ENCODE data around the gene OLFM1.
A peak's percentile ranks its signal among the peaks of the same experiment; 100 is the strongest.

Gene OLFM1

DNA sequence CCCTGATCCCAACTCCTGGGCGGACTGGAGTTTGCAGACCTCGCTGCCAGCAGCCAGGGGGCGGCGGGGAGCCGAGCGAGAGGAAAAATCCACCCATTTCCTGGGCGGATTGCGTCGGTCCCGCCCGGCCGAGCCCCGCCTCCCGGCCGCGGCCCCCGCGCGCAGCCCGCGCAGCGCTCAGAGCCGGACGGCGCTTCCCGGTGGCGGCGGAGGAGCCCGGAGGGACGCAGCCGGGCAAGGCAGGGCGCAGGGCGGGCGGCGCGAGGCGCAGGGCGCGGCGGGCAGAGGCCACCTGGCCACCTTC, at the start of gene OLFM1:
TSS of gene OLFM1 (plus strand) at position 180 of the 304 bp plus-strand sequence. CDS start 322 bp downstream, outside the sequence.
- DNase-seq (ENCODE audit: low read depth): peak; percentile 52

DNA sequence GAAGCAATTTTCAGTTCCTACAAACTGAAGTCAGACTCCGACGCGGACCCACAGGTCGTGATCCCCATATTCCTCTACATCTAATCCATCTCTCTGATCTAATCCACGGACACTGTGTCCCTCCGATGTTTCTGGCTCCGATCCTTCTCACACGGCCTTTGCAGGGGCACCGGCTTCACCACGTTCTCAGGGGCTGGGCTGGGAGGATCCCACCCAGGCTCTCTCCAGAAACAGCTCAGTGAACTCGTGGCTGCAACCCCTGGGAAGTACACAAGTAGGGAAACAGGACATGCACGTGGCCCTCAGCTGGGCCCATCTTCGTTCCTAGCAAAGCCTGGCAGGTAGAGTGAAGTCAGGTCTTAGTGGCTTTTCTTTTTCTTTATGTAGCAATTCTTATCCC, 49.1 kb upstream of the OLFM1 start:
- DNase-seq (ENCODE audit: low read depth): no peak

DNA sequence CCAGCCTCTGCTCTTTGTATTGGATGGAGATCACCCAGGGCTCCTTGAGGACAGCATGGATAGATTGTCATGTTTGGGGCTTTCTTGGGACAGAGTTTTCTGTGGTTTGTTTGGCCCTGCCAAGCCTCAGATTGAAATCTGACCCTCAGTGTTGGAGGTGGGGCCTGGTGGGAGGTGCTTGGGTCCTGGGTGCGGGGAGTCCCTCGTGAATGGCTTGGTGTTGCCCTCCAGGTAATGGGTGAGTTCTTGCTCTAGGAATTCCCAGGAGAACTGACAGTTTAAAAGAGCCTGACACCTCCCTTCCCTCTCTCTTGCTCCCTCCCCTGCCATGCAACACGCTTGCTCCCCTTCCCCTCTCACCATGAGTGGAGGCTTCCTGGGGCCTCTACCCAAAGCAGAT, 48.6 kb upstream of the OLFM1 start:
- no peak for DNase-seq (ENCODE audit: low read depth)

DNA sequence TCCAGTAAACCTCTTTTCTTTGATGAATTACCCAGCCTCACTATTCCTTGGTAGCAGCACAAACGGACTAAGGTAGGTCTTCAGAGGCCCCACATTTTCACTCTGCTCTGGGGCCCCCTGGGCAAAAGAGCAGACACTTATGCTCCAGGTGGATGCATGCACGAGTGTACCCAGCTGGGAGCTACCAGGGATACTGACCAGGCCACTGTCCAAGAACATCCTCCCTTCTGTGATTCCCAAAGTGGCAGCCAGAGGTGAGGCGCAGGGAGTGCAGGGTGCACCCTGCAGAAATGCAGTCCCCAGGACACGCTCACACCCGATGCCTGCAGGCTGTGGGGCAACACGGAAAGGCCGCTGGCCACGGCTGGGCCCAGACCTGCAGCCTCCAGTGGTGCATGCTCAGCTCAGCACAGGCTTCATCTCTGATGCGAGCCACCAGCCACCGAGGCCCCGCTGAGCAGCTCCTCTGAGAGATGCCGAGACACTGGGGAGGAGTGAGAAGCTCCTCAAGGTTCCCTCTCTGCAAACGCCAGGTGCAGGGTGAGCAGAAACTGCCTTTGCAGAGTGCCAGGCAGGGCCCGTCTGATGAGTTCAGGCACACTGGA, 48.1 kb upstream of the OLFM1 start:
- DNase-seq (ENCODE audit: low read depth): no peak

DNA sequence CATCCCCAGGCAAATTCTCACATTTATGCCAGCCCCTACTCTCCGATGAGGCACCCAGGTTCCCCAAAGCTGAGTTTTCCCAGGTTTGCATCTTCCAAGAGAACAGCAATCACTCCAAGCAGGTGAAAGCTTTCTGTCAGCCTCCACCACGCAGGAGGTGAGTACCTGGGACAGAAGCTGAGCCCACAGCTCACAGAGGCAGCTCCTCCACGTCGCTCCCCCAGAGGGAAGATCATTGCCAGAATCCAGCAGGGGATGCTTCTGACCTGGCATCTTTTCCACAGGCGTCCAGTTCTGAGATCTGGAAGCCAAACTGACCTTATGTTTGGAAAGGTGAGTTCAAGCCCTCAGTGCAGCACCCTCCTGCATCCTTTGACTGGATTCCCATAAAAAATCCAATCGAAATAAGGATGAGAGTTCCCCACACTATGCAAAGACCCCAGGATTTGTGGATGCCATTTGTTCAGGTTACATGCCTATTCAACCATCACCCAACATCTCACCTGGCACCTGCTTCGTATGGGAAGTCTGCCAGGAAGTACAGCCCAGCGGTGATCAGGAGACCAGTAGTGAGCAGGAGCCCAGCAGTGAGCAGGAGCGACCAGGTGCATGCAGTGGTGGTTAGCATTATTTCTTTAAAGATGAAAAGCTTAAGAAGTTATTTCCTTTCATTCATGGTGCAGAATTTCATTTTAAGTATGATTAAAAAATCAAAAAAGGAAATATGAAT, 47.4 kb upstream of the OLFM1 start:
- no peak for DNase-seq (ENCODE audit: low read depth)

DNA sequence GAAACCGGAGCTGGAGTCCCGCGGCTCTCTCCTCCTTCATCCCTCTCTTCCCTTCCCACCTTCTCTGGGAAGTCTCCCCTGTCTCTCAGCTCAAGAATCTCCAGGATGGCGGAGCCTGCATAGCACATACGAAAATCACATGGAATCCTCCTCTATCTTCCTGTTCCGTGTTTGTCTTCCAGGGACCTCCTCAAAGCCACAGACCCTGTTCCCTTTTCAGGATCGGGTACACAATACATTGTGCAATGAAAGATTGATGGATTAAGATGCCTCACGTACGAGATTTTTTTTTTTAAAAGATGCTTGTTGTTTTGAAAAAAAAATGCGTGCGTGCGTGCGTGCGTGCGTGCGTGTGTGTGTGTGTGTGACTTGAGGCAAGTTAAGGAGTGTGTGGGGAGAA, 46.6 kb upstream of the OLFM1 start:
- no peak for DNase-seq (ENCODE audit: low read depth)

DNA sequence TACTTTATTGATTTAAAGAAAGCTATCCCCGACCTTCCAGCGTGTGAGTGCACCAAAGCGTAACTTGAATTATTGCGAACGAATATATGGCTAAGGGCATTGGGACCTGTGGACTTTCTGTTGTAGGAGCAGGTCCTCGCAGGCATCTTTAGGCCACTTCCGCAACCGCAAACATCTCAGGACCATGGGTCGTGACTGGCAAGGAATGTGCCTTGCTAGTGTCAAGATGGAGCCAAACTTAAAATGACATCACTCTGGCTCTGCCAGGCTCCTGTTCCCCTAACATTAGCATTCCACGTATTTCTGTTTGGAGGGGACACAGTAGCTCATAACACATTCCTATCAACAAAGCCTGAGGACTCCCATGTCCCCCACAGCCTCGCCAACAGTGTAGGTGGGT, 44.1 kb upstream of the OLFM1 start:
- no peak for DNase-seq (ENCODE audit: low read depth)

DNA sequence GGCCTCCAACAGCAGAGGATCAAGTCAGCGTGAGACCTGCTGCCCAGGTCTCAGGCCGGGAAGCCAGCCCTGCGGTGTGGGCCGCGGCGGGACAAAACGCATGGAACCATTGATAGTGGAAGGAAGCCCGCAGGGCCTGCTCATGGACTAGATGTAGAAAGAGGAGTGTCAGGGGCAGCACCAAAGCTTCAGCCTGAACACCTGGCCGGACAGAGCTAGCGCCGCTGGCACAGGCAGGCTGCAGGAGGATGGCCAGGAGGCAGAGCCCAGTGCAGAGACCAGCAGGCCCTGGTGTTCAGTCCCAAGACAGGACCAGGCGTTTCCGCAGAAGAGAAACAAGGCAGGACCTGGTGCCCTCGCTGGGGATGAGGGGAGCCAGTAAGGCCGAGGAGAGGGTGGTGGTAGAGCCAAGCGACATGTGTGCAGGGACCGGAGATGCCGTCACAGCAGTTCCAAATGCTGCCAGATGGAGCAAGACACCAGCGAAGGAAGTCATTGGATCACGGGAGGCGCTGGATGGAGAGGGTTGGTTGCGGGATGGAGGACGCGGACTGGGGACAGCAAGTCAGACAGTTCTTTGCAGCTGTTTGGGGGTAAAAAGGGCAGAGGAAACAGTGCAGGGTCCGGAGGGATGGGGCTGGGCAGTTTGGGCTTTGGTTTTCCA, 42.1 kb upstream of the OLFM1 start:
- DNase-seq (ENCODE audit: low read depth): no peak

DNA sequence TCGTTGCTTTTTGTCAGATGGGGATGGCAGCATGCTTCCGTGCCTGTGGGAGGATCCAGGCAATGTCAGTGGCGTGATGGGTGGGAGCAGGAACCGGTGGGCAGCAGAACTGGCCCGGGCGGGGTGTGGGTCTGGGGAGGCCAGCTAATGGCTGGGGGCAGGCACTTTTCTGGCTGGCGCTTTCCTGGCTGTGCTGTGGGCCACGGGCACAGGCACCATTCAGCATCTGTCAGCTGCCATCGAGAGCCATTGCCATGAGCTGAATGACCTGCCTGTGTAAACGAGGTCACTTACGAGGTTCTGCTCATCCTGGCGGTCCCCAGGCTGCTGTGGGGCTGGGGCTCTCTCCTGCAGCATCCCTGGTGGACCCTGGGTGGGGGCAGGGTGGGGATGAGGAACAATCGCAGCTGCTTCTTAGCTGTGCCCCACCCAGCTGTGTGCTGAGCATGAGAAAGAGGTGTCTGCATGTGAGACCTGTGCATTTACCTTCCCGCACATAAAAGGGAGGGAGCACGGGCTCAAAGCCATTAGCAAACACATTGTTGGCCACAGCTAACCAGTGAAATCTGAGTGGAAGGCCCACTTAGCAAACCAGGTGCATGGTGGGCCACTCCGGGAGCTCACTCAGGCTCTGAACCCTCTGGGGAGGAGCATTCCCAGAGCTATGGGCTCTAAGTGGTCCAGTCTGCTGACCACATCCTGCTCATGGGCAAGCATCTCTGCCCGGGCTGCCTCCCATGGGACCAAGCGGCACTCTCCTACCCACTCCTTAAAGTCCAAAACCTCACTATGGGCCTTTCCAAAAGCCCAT, 41.3 kb upstream of the OLFM1 start:
- no peak for DNase-seq (ENCODE audit: low read depth)

DNA sequence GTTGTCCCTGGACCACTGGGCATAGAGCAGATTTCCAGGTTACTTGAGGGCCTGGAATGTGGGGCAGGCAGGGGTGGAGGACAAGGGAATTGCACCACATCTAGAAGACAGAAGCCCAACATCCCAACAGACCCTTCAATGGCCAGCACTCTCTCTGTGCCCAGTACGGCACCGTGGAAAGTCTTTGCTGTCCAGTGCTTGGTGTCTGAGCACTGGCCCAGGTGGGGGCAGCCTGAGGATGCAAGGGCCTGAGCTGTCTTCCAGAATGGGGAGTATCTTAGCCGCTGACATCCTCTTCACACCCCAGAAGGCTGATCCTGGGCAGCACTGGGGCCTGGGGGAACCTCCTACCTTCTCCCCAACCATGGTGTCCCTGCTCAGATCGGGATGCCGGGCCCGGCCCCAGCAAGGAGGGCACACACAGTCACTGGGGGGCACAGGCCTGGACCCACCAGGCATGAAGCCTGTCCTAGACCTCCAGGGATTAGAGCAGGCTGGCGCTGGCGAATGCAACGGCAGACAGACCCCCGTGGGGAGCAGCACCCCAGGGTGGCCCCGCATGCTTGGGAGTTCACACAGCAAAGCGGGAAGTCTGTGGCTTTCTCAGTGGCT, 40.6 kb upstream of the OLFM1 start:
- no peak for DNase-seq (ENCODE audit: low read depth)

DNA sequence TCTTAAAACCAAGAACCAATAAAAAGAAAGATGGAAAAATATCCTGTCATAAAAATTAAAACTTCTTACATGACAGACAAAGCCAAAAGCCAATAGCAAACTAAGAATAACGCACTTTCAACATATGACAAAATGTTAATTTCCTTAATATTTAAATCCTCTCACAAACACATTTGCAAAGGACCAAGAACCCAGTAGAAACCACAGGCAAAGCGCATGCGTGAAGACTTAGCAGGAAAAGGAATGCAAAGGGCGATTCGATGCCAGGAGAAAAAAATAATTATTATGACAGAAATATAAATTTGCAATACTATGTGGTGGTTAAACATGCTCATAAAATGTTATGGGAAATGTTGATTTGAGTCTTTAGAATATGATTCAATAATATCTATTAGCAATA, 39.9 kb upstream of the OLFM1 start:
- no peak for DNase-seq (ENCODE audit: low read depth)

DNA sequence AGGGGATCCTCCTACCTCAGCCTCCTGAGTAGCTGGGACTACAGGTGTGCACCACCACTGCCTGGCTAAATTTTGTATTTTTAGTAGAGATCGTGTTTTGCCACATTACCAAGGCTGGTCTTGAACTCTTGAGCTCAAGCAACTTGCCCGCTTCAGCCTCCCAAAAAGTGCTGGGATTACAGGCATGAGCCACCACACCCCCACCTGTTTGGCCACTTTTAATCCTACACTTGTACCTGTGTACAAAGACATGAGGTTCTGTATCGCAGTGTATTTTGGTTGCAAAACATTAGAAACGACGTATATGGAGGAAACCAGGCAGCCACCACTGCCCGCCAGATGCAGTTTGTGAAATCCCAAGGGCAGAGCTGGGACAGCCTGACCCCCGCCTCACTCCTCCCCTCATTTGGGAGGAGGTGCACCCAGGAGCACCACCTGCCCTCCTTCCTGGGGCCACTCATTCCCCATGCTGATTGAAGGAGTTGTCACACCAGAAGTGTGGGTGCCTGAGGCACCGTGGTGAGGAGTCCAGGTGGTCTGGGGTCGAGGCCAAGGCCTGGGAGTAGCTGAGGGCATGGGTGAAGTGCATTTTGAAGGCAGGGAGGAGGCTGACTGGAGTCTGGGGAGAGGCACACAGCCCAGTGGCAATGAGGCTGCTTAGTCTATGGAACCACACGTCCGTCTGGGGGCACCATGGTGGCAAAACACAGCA, 39.3 kb upstream of the OLFM1 start:
- no peak for DNase-seq (ENCODE audit: low read depth)

DNA sequence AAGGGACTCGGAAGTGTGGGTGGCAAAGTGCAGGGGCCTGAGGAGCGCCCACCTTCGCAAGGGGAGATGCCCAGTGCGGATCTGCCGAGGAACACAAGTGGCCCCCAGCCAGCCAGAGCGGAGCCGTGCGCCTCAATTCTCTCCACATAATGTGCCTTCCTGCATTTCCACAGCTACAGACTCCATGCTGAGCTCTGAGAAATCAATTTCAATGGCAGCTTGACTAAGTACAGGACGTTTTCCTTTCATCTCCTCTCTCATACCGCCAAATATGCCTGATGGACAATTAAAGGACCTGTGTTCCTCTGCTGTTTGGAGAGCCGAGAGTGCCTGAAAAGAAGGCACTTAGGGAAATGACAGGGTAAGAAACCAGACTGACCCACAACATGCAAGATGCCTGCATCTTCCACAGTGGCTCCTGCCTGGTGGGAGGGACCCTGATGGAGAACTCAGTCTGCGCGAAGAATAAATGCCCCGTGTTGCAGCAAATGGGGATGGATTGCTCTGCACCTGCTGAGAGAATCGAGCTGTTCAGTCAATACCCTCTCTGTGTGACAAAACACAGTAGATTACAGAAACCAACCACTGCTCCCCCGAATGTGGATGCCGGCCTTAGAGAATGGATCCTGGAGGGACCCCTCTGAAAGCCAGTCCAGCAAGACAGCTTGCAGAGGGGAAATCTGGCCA, 38.6 kb upstream of the OLFM1 start:
- no peak for DNase-seq (ENCODE audit: low read depth)

DNA sequence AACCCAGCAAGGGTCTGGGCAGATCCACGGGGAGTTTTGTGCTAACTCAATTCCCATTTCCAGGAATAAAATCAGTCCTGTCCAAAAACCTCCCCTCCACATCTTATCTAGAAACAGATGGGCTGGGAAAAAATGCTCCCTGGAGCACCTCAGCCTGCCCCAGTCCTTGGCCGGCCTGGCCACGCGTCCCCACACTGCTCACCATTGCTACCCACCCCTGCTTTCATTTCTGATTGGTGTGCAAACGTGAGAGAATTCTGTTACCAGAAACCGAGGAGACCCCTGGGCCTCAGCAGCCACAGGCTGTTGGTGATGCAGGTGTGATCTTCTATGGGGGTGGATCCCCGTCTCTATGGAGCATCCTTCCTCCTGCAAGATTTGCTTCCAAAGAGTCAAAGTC, 38.0 kb upstream of the OLFM1 start:
- no peak for DNase-seq (ENCODE audit: low read depth)

DNA sequence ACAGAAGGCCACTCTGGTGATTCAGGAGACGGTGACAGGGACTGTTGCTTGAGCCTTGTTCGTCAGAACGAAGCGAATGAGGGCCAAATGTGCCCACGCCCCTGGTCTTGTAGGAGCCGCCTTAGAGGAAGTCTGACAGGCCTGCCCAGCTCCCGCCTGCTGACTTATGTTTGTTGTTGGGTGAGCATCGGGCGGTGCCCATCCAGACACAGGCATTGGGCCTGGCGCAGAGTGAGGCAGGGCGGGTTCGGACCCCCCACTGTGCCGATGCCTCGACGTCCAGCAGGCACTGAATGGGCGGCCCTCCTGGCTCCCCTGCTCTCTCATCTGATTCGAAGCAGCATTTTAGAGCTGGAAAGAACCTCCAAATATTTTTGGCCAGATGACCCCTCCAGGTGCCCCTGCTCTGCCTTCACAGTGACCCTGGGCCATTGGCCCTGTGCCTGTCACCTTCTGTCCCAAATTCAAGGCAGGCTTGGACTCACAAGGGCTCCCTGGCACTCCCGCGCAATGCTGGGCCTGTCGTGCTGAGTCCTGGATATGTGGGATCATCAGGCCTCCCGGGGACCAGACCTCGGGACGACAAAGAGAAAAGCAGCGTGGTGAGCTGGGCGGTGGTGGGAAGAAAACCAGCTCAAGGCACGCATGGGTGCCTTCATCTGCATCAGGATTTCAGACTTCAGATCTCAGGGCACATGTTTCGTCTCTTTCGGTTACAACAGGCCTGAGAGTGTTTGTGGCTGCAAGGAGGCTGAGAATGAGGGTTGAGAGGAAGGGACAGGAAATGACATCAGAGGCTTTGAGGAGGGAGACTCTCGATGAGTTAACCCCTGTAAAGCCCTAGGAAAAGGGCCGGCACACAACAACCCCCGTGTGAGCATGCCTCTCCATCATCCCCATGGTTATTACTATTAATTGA, 37.1 kb upstream of the OLFM1 start:
- no peak for DNase-seq (ENCODE audit: low read depth)

DNA sequence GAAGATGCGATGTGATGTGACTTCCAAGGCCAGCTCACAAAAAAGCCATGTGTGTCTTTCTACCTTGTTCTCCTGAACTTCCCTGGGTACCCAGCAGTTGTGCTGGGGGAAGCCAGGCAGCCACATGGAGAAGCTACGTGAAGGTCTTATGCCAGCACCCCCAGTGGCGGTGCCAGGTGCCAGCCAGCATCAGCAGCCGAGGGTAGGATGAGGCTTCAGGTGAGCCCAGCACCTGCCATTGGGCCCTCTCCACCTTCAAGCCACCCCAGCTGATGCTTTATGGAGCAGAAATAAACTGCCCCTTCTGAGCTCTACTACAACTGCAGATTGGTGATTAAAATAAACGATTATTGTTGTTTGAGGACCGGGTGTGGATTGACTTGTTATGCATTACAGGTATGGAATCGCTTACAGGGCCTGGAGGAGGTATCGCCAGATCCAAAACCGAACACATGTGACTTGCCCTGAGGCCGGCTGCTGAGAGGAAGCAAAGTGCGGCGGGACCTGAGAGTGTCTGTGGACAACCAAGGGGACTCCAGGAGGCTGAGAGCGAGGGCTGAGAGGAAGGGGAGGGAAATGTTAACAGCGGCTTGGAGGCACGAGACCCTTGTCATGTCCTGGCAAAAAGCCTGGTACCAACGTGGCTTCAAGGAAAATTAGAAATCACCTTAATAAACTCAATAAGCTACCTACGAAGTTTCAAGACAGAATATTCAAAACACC, 36.0 kb upstream of the OLFM1 start:
- DNase-seq (ENCODE audit: low read depth): no peak

DNA sequence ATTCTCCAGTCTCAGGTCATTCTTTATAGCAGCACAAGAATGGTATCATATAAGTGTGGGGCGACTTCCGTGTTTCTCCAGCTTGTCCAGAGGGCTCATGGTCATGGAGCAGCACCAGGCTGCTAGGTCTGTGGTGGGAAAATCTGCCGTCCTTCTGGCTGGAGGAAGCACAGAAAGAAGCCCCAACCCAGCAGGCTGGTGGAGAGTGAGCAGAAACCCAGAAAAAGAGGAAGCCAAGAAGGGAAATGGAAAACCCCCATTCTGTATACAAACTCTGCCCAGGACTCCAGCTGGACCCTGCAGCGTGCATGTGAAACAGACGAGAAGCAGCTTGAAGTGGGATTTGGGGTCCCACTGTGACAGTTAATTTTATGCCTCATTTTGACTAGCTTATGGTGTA, 34.3 kb upstream of the OLFM1 start:
- no peak for DNase-seq (ENCODE audit: low read depth)

DNA sequence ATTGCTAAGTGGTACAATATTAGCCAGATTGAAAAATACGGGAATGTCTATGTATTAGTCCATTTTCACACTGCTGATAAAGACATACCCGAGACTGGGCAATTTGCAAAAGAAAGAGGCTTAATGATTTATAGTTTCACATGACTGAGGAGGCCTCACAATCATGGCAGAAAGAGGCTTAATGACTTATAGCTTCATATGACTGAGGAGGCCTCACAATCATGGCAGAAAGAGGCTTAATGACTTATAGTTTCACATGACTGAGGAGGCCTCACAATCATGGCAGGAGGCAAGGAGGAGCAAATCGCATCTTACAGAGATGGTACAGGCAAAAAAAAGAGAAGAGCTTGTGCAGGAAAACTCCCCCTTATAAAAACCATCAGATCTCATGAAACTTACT, 32.3 kb upstream of the OLFM1 start:
- DNase-seq (ENCODE audit: low read depth): no peak

DNA sequence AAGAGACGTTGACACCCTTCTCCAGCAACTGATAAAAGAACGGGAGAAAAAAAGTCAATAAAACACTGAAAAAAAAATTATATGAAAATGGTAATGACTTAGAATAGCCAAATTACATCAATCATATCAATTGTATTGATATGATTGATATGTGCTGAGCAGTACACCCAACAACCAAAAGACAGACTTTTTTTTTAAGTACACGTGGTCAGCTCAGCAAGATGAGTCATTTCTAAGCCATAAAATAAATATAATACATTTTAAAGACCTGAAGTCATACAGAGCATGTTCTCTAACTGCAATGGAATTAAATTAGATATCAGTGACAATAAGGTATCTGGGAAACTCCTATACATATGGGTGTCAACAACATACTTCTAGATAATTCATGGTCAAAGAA, 30.9 kb upstream of the OLFM1 start:
- DNase-seq (ENCODE audit: low read depth): no peak
